RWPE2 (cell line): ENCODE results near the gene ITPR1.

Experiments
- ATAC-seq: fragments of 200-7000 bp; cut with Tn5 transposase; 3 replicates; pipeline ENCODE4 v1.9.1; 2021; ENCODE audit warnings: low read depth
- DNase-seq: peaks from one replicate; pipeline ENCODE4 v3.0.0-alpha.2; 2020; ENCODE audit warnings: low spot score
- H3K27ac ChIP-seq: fragments of 450-650 bp; 2 replicates; pipeline ENCODE4 v1.5.1; 2017; ENCODE audit warnings: mild to moderate bottlenecking; ENCODE audit not compliant: poor library complexity, severe bottlenecking
- H3K27me3 ChIP-seq: fragments of 250-450 bp; sonication (Bioruptor Pico); 2 replicates; pipeline ENCODE4 v1.5.1; 2021; ENCODE audit warnings: mild to moderate bottlenecking, moderate library complexity; ENCODE audit not compliant: insufficient read depth, poor library complexity, severe bottlenecking
- H3K36me3 ChIP-seq: fragments of 250-450 bp; sonication (Bioruptor Pico); 2 replicates; pipeline ENCODE4 v1.5.1; 2020; ENCODE audit warnings: low read depth, mild to moderate bottlenecking, moderate library complexity
- H3K4me1 ChIP-seq: fragments of 250-450 bp; sonication (Bioruptor Pico); 2 replicates; pipeline ENCODE4 v1.5.1; 2021; ENCODE audit warnings: mild to moderate bottlenecking, moderate library complexity; ENCODE audit not compliant: insufficient read depth, poor library complexity, severe bottlenecking
- H3K4me3 ChIP-seq: fragments of 250-450 bp; sonication (Bioruptor Pico); 2 replicates; pipeline ENCODE4 v1.5.1; 2021; ENCODE audit warnings: mild to moderate bottlenecking, moderate library complexity; ENCODE audit not compliant: severe bottlenecking
- H3K9me3 ChIP-seq: fragments of 250-450 bp; sonication (Bioruptor Pico); 2 replicates; pipeline ENCODE4 v1.5.1; 2021; ENCODE audit warnings: mild to moderate bottlenecking, moderate library complexity; ENCODE audit not compliant: severe bottlenecking
- TF ChIP-seq, protein P1 (sequence below): fragments of 450-650 bp; IDR thresholded peaks from one replicate; pipeline ENCODE4 v1.5.1; 2017; ENCODE audit warnings: mild to moderate bottlenecking, moderate library complexity; ENCODE audit not compliant: poor library complexity, severe bottlenecking

Gene ITPR1

DNA sequence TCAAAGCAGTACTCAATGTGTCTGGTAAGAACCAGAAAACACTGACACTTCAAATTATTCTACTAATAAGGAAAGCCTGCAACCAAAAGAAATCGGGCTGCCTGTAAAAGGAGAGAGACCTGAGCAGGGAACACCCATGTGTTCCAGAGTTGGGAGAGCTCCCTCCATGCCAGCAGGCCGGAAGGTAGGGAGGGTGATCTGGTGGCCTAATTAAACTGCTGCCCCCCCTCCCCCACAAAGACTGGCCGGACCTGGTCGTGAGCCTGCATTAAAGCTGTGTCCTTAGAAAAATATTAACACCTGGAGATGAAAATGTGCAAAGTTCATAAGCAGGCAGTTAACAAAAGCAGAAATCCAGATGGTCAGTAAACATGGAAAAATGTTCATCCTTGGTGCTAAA lies 315.5 kb downstream of the ITPR1 start:
- Histone ChIP-seq H3K4me1 (no peaks in the 10 kb centered on the region), H3K27ac (no peak overlapping the region), H3K36me3 (no peaks in the 10 kb centered on the region), H3K9me3 (no peaks in the 10 kb centered on the region), H3K4me3 (no peak overlapping the region), H3K27me3 (no peaks in the 10 kb centered on the region)
- no peak for DNase-seq
- no peak for ATAC-seq
- TF ChIP-seq, protein P1, sequence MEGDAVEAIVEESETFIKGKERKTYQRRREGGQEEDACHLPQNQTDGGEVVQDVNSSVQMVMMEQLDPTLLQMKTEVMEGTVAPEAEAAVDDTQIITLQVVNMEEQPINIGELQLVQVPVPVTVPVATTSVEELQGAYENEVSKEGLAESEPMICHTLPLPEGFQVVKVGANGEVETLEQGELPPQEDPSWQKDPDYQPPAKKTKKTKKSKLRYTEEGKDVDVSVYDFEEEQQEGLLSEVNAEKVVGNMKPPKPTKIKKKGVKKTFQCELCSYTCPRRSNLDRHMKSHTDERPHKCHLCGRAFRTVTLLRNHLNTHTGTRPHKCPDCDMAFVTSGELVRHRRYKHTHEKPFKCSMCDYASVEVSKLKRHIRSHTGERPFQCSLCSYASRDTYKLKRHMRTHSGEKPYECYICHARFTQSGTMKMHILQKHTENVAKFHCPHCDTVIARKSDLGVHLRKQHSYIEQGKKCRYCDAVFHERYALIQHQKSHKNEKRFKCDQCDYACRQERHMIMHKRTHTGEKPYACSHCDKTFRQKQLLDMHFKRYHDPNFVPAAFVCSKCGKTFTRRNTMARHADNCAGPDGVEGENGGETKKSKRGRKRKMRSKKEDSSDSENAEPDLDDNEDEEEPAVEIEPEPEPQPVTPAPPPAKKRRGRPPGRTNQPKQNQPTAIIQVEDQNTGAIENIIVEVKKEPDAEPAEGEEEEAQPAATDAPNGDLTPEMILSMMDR: no peak

DNA sequence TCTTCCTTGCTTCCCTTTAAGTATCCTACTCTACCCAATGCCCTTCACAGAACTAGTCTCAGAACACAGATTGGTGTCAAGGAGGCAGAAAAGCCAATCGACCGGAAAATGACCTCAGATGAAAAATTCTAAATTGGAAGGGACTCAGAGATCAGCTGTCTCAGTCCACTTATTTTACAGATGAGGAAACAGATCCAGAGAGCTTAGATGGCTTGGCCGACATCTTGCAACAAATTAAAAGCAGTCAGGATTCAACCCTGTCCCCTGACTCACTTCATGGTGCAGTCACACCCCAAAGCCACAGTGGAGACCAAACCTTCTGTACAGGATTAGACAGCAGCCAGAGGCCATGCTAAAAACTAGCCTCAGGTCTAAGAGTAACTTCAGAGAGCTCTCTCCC lies 316.8 kb downstream of the ITPR1 start:
- Histone ChIP-seq H3K4me1 (no peaks in the 10 kb centered on the region), H3K36me3 (no peaks in the 10 kb centered on the region), H3K27ac (no peak overlapping the region), H3K9me3 (no peaks in the 10 kb centered on the region), H3K27me3 (no peaks in the 10 kb centered on the region), H3K4me3 (no peak overlapping the region)
- ATAC-seq (no peak), DNase-seq (no peak)
- TF ChIP-seq, protein P1: no peak

DNA sequence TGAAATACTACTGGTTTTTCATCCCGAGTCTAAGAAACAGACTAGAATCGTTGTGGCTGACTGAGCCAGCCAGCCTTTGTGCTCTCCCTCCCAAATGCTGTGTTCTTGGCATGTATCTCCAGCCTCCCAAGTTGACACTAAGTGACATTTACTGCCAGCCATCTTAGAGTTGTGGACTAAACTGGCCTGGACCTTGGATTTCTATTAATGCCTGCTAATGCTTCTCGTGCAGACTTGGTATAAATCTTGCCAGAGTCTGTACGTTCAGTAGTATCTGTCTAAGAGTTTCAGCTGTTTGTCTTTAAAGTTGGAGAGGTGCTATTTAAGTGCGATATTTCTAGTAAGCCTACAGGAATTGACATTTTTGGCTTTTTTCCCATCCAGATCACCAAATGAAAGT lies 319.4 kb downstream of the ITPR1 start:
- DNase-seq (no peak), ATAC-seq (no peak)
- no peaks in the 10 kb centered on the region for H3K4me1 ChIP-seq
- H3K36me3 ChIP-seq: no peaks in the 10 kb centered on the region
- H3K4me3 ChIP-seq: no peak overlapping the region
- H3K27me3 ChIP-seq: no peaks in the 10 kb centered on the region
- H3K27ac ChIP-seq: no peak overlapping the region
- TF ChIP-seq, protein P1: no peak
- peaks cover 6% of the 10 kb centered on the region for H3K9me3 ChIP-seq

DNA sequence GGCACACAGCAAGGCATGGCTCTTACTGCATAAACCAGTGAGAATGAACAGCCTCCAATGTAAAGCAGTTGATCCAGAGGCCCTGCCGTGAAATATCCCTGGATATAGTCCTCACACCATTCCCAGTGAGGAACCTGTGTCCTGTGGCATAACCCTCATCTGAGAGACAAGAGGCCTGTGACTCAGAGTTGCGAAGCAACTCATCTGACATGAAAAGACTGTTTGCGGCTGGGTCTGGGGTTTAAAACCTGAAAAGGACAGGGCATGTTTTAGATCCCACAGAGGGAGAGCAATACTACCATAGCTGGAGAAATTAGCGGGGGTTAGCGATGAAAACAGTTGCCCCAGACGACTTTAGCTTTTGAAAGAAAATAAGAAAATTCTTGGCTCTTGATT lies 320.8 kb downstream of the ITPR1 start:
- Histone ChIP-seq H3K27me3 (no peaks in the 10 kb centered on the region), H3K9me3 (peaks cover 6% of the 10 kb centered on the region), H3K4me3 (no peak overlapping the region), H3K4me1 (no peaks in the 10 kb centered on the region), H3K27ac (no peak overlapping the region), H3K36me3 (no peaks in the 10 kb centered on the region)
- DNase-seq (no peak), ATAC-seq (no peak)
- TF ChIP-seq, protein P1: no peak

DNA sequence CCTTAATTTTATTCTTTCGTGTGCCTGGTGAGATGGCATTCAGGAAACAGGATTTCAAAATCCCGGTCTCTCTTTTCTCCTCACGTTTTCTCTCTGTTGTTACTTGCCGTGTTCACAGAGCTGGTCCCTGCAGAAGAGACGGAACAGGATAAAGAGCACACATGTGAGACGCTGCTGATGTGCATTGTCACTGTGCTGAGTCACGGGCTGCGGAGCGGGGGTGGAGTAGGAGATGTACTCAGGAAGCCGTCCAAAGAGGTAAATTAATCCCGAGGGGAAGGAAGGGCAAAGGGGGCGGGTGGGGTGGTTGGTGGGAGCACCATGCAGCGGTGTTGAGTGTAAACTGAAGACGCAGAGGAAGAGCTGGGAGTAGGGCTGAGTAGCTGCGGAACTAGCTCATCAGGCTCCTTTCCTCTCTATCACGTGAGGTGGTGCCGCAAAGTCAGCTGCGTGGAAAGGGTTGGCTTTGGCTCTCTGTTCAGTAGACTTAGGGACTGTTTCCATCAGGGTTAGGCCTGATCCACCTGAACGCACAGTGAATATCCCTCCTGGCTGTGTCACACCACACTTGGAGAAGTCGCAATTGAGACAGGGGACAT lies 321.3 kb downstream of the ITPR1 start:
- ATAC-seq: no peak
- no peaks in the 10 kb centered on the region for H3K27me3 ChIP-seq
- H3K27ac ChIP-seq: no peak overlapping the region
- H3K4me1 ChIP-seq: no peaks in the 10 kb centered on the region
- DNase-seq: no peak
- peaks cover 6% of the 10 kb centered on the region for H3K9me3 ChIP-seq
- TF ChIP-seq, protein P1: no peak
- H3K36me3 ChIP-seq: no peaks in the 10 kb centered on the region
- no peak overlapping the region for H3K4me3 ChIP-seq
